HepG2 (cell line): ENCODE measurements around the gene ZDHHC21. TPM values are rescaled to one million over a fixed set of nuclear protein-coding genes. Genes with fewer than 3 reads are reported as not detected.

Experiments
- AGO2 ChIP-seq: fragments of 200-400 bp; formaldehyde crosslinking; optimal IDR thresholded peaks from 2 replicates; pipeline ENCODE3; 2017; ENCODE audit warnings: mild to moderate bottlenecking, low read depth, low read length, moderate library complexity
- ARID2 ChIP-seq: sonication (generic); formaldehyde crosslinking; IDR thresholded peaks from 2 replicates; pipeline ENCODE4 v1.8.1; 2022; ENCODE audit warnings: mild to moderate bottlenecking, missing genetic modification reagents, borderline replicate concordance
- FOXC1 ChIP-seq: sonication (generic); formaldehyde crosslinking; IDR thresholded peaks from 2 replicates; pipeline ENCODE4 v1.8.0; 2022; ENCODE audit warnings: mild to moderate bottlenecking, missing genetic modification reagents, borderline replicate concordance
- JUNB ChIP-seq: sonication (generic); formaldehyde crosslinking; IDR thresholded peaks from 2 replicates; pipeline ENCODE4 v1.8.0; 2022; ENCODE audit warnings: missing genetic modification reagents, mild to moderate bottlenecking, borderline replicate concordance
- KDM4B ChIP-seq: sonication (generic); formaldehyde crosslinking; IDR thresholded peaks from 2 replicates; pipeline ENCODE4 v1.4.0; 2020; ENCODE audit warnings: missing genetic modification reagents
- PRPF4 ChIP-seq: fragments of 200-400 bp; formaldehyde crosslinking; IDR thresholded peaks from 2 replicates; pipeline ENCODE4 v1.6.1; 2016; ENCODE audit warnings: low read length, low read depth; ENCODE audit not compliant: poor library complexity, severe bottlenecking
- TCF7 ChIP-seq: sonication (generic); IDR thresholded peaks from 2 replicates; pipeline ENCODE4 v1.6.1; 2016; ENCODE audit warnings: antibody characterized with exemption, low read depth
- YEATS4 ChIP-seq: sonication (generic); formaldehyde crosslinking; IDR thresholded peaks from 2 replicates; pipeline ENCODE4 v1.4.0; 2020; ENCODE audit warnings: missing genetic modification reagents, borderline replicate concordance
- ZNF224 ChIP-seq: sonication (generic); formaldehyde crosslinking; IDR thresholded peaks from 2 replicates; pipeline ENCODE4 v1.5.0; 2020; ENCODE audit warnings: mild to moderate bottlenecking, missing genetic modification reagents
- ZNF34 ChIP-seq: sonication (generic); formaldehyde crosslinking; IDR thresholded peaks from 2 replicates; pipeline ENCODE4 v1.4.0; 2020; ENCODE audit warnings: mild to moderate bottlenecking, missing genetic modification reagents, borderline replicate concordance
- ZNF510 ChIP-seq: sonication (generic); formaldehyde crosslinking; IDR thresholded peaks from 2 replicates; pipeline ENCODE4 v1.4.0; 2020; ENCODE audit warnings: low read depth, mild to moderate bottlenecking, missing genetic modification reagents
- ZSCAN29 ChIP-seq: sonication (generic); formaldehyde crosslinking; conservative IDR thresholded peaks from 2 replicates; pipeline ENCODE4 v1.4.0; 2020; ENCODE audit warnings: mild to moderate bottlenecking, missing genetic modification reagents
- polyA plus RNA-seq, 8 experiments: library from polyadenylated mRNA; depleted of rRNA in 3 of 8; stranded (reverse) in 7 of 8; unstranded in 1 of 8; fragments of >200 nt; fragmentation: Illumina TruSeq in 4 of 8; extraction: Trizol in 4 of 8; gene quantifications; 2 replicates each; pipeline versions ENCODE4 v1.2.1 to v1.2.3, GENCODE V29; 2011 to 2016; ENCODE audit warnings: low read depth in 4 of 8, missing spikeins in 1 of 8, mixed read lengths in 1 of 8; ENCODE audit not compliant: insufficient read depth in 1 of 8
- total RNA-seq, 5 experiments: library from RNA; depleted of rRNA; stranded (reverse); fragments of >200 nt; fragmentation: Illumina TruSeq; extraction: Trizol; gene quantifications; 2 replicates each; pipeline ENCODE4 v1.2.3, GENCODE V29; 2016; ENCODE audit warnings: low read depth in 1 of 5
- TF ChIP-seq, protein P1 (sequence below), 2 experiments: fragments of 450-650 bp in 1 of 2; sonication (generic) in 1 of 2; formaldehyde crosslinking in 1 of 2; IDR thresholded peaks; 2 replicates each; pipeline versions ENCODE4 v1.6.1 to v1.8.0; 2016 to 2022; ENCODE audit warnings: antibody characterized with exemption in 1 of 2, mild to moderate bottlenecking in 1 of 2, missing genetic modification reagents in 1 of 2
- TF ChIP-seq, protein P2 (sequence below): sonication (generic); formaldehyde crosslinking; IDR thresholded peaks from 2 replicates; pipeline ENCODE4 v1.5.1; 2020; ENCODE audit warnings: missing genetic modification reagents, mild to moderate bottlenecking, borderline replicate concordance
- TF ChIP-seq, protein P3 (sequence below): sonication (generic); formaldehyde crosslinking; IDR thresholded peaks from 2 replicates; pipeline ENCODE4 v1.5.1; 2020; ENCODE audit warnings: missing genetic modification reagents, mild to moderate bottlenecking, borderline replicate concordance
- TF ChIP-seq, protein P4 (sequence below): IDR thresholded peaks from 2 replicates; pipeline ENCODE4 v1.6.1; 2016; ENCODE audit warnings: missing genetic modification reagents, missing compliant biosample characterization

ZDHHC21 gene
- total and polyA plus RNA-seq, 2 of the 13 experiments (the other 11 are each of a cell fraction or from before 2014, with no cell fraction given): 2.4 to 3.7 TPM

DNA sequence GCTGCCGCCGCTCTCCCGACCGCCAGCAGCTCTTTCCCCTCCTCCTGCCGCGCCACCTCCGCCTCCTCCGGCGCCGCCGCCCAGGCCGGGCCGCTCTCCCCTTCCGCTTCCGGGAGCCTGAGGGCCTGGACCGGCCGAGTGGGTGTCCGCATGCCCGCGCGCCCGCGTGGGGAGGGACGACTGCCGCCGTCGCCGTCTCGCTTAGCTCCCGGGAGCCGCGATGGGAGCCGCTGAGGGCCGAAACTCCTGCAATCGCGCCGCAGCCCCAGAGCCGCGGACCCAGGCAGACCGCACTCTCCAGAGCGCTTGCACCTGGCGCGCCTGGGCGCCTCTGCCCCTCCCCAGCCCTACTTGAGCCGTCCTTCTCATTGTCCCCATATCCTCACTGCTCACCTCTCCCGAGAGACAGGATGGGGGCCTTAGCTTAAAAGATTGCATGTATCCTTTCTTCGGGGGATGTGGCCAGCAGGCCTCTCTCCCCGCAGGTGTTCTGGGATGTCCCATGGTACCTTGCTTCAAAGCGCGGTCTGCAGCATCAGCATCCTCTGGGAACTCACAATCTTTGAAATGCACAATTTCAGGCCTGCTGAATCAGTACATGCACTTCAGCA is at the start of gene ZDHHC21 (continued):
- TF ChIP-seq, protein P1, sequence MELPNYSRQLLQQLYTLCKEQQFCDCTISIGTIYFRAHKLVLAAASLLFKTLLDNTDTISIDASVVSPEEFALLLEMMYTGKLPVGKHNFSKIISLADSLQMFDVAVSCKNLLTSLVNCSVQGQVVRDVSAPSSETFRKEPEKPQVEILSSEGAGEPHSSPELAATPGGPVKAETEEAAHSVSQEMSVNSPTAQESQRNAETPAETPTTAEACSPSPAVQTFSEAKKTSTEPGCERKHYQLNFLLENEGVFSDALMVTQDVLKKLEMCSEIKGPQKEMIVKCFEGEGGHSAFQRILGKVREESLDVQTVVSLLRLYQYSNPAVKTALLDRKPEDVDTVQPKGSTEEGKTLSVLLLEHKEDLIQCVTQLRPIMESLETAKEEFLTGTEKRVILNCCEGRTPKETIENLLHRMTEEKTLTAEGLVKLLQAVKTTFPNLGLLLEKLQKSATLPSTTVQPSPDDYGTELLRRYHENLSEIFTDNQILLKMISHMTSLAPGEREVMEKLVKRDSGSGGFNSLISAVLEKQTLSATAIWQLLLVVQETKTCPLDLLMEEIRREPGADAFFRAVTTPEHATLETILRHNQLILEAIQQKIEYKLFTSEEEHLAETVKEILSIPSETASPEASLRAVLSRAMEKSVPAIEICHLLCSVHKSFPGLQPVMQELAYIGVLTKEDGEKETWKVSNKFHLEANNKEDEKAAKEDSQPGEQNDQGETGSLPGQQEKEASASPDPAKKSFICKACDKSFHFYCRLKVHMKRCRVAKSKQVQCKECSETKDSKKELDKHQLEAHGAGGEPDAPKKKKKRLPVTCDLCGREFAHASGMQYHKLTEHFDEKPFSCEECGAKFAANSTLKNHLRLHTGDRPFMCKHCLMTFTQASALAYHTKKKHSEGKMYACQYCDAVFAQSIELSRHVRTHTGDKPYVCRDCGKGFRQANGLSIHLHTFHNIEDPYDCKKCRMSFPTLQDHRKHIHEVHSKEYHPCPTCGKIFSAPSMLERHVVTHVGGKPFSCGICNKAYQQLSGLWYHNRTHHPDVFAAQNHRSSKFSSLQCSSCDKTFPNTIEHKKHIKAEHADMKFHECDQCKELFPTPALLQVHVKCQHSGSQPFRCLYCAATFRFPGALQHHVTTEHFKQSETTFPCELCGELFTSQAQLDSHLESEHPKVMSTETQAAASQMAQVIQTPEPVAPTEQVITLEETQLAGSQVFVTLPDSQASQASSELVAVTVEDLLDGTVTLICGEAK (IDR thresholded peaks at IDR 0.05): no peak
- TF ChIP-seq, protein P1 (CRISPR knock-in tag; IDR thresholded peaks at IDR 0.05): peak; percentile 91
- TF ChIP-seq ARID2 (CRISPR knock-in tag) (0 out of 2 replicates have a peak, but pooled peaks have one; percentile 72), KDM4B (CRISPR knock-in tag) (no peak), AGO2 (peak; percentile 31), PRPF4 (no peak), ZNF34 (CRISPR knock-in tag) (no peak), ZNF510 (CRISPR knock-in tag) (no peak), YEATS4 (no peak), TCF7 (no peak), ZNF224 (CRISPR knock-in tag) (peak; percentile 93; the same call in 1 of the 2 replicates), ZSCAN29 (CRISPR knock-in tag) (peak; percentile 69; the same call in 1 of the 2 replicates), FOXC1 (CRISPR knock-in tag) (no peak), JUNB (CRISPR knock-in tag) (no peak)
- TF ChIP-seq, protein P2, sequence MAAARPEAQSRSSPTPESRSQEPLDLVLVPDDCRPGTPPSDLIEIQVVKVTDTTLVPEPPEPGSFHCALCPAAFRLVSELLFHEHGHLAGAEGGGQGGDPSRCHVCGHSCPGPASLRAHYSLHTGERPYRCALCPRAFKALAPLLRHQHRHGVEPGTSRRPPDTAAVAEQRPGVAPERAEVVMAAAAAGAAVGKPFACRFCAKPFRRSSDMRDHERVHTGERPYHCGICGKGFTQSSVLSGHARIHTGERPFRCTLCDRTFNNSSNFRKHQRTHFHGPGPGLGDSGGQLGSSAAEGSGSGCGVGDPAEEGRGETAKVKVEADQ: no peak
- TF ChIP-seq, protein P3, sequence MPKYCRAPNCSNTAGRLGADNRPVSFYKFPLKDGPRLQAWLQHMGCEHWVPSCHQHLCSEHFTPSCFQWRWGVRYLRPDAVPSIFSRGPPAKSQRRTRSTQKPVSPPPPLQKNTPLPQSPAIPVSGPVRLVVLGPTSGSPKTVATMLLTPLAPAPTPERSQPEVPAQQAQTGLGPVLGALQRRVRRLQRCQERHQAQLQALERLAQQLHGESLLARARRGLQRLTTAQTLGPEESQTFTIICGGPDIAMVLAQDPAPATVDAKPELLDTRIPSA (CRISPR knock-in tag): peak; percentile 85; the same call in 1 of the 2 replicates
- TF ChIP-seq, protein P4, sequence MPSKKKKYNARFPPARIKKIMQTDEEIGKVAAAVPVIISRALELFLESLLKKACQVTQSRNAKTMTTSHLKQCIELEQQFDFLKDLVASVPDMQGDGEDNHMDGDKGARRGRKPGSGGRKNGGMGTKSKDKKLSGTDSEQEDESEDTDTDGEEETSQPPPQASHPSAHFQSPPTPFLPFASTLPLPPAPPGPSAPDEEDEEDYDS (CRISPR knock-in tag): 0 out of 2 replicates have a peak, but pooled peaks have one; percentile 19
